Measurements from ENCODE around the gene PCDHA2.
"Not testable (repeated sequence)": the region's sequence is repeated elsewhere in the genome, so short reads cannot be mapped to it uniquely, and the experiment has no call there.

Gene PCDHA2

DNA sequence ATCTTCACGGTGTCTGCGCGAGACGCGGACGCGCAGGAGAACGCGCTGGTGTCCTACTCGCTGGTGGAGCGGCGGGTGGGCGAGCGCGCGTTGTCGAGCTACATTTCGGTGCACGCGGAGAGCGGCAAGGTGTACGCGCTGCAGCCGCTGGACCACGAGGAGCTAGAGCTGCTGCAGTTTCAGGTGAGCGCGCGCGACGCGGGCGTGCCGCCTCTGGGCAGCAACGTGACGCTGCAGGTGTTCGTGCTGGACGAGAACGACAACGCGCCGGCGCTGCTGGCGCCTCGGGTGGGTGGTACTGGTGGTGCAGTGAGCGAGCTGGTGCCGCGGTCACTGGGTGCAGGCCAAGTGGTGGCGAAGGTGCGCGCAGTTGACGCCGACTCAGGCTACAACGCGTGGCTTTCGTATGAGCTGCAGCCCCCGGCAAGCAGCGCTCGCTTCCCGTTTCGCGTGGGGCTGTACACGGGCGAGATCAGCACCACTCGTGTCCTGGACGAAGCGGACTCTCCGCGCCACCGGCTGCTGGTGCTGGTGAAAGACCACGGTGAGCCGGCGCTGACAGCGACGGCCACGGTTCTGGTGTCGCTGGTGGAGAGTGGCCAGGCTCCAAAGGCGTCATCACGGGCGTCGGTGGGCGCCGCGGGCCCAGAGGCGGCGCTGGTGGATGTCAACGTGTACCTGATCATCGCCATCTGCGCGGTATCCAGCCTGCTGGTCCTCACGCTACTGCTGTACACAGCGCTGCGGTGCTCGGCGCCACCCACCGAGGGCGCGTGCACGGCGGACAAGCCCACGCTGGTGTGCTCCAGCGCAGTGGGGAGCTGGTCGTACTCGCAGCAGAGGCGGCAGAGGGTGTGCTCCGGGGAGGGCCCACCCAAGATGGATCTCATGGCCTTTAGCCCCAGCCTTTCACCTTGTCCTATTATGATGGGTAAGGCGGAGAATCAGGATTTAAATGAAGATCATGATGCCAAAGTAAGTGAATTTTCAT is 35.2 kb downstream of the PCDHA2 start:
- Mint-ChIP-seq H3K27me3 (peaks cover 18% of the 10 kb centered on the region), H3K9me3 (peaks cover 28% of the 10 kb centered on the region)
- H3K4me3 Mint-ChIP-seq, H3K27ac Mint-ChIP-seq, H3K36me3 Mint-ChIP-seq, CTCF ChIA-PET, DNase-seq, H3K4me1 Mint-ChIP-seq: not testable (repeated sequence)

DNA sequence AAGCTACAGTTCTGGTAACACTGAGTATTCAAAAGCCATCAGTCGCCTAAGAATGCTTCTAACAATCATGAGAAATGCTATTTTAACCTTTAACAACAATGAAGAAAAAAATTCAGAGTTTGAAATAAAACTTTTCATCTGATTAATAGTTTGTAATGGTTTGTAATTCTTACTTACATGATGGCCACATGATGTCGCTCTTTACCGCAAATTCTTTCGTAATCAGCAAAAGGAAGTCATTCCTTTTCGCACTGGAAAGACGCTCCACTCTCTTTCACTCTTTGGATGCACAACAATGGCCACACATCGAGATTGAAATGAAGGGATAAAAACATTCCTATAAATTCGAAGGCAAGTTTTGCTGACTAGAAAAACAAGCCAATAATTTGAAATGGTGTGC is 39.3 kb downstream of the PCDHA2 start, which contains the start of gene PCDHA7:
Gene PCDHA7, plus strand, starts transcription at position 277 of the 400 bp plus-strand sequence. Its CDS starts 115 bp downstream, at position 392.
- Mint-ChIP-seq H3K27ac (peak within 1 kb of the TSS; percentile 24), H3K4me3 (no peak within 1 kb of the TSS), H3K4me1 (no peaks in the 10 kb centered on the region), H3K27me3 (peaks cover 14% of the 10 kb centered on the region), H3K9me3 (peaks cover 21% of the 10 kb centered on the region), H3K36me3 (no peaks in the 10 kb centered on the region)
- CTCF ChIA-PET: no interaction called here
- DNase-seq: no peak

DNA sequence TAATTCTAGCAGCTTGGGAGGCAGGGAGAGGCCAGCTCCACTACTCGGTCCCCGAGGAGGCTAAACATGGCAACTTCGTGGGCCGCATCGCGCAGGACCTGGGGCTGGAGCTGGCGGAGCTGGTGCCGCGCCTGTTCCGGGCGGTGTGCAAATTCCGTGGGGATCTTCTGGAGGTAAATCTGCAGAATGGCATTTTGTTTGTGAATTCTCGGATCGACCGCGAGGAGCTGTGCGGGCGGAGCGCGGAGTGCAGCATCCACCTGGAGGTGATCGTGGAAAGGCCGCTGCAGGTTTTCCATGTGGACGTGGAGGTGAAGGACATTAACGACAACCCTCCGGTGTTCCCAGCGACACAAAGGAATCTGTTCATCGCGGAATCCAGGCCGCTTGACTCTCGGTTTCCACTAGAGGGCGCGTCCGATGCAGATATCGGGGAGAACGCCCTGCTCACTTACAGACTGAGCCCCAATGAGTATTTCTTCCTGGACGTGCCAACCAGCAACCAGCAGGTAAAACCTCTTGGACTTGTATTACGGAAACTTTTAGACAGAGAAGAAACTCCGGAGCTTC is 39.9 kb downstream of the PCDHA2 start:
- DNase-seq, H3K4me1 Mint-ChIP-seq, H3K4me3 Mint-ChIP-seq, H3K36me3 Mint-ChIP-seq, CTCF ChIA-PET: not testable (repeated sequence)
- peaks cover 11% of the 10 kb centered on the region for H3K27me3 Mint-ChIP-seq
- peak overlapping the region; percentile 24 for H3K27ac Mint-ChIP-seq
- peaks cover 20% of the 10 kb centered on the region for H3K9me3 Mint-ChIP-seq

DNA sequence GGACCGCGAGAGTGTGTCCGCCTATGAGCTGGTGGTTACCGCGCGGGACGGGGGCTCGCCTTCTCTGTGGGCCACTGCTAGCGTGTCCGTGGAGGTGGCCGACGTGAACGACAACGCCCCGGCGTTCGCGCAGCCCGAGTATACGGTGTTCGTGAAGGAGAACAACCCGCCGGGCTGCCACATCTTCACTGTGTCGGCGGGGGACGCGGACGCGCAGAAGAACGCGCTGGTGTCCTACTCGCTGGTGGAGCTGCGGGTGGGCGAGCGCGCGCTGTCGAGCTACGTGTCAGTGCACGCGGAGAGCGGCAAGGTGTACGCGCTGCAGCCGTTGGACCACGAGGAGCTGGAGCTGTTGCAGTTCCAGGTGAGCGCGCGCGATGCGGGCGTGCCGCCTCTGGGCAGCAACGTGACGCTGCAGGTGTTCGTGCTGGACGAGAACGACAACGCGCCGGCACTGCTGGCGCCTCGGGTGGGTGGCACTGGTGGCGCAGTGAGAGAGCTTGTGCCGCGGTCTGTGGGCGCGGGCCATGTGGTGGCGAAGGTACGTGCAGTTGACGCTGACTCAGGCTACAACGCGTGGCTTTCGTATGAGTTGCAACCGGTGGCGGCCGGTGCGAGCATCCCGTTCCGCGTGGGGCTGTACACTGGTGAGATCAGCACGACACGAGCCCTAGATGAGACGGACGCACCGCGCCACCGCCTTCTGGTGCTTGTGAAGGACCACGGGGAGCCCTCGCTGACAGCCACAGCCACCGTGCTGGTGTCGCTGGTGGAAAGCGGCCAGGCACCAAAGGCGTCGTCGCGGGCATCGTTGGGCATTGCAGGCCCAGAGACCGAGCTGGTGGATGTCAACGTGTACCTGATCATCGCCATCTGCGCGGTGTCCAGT is 41.2 kb downstream of the PCDHA2 start:
- Mint-ChIP-seq H3K36me3 (no peaks in the 10 kb centered on the region), H3K4me1 (no peaks in the 10 kb centered on the region), H3K4me3 (no peak overlapping the region), H3K9me3 (peaks cover 26% of the 10 kb centered on the region), H3K27ac (peak overlapping the region; percentile 33), H3K27me3 (peaks cover 10% of the 10 kb centered on the region)
- CTCF ChIA-PET: no interaction called here
- DNase-seq: no peak

DNA sequence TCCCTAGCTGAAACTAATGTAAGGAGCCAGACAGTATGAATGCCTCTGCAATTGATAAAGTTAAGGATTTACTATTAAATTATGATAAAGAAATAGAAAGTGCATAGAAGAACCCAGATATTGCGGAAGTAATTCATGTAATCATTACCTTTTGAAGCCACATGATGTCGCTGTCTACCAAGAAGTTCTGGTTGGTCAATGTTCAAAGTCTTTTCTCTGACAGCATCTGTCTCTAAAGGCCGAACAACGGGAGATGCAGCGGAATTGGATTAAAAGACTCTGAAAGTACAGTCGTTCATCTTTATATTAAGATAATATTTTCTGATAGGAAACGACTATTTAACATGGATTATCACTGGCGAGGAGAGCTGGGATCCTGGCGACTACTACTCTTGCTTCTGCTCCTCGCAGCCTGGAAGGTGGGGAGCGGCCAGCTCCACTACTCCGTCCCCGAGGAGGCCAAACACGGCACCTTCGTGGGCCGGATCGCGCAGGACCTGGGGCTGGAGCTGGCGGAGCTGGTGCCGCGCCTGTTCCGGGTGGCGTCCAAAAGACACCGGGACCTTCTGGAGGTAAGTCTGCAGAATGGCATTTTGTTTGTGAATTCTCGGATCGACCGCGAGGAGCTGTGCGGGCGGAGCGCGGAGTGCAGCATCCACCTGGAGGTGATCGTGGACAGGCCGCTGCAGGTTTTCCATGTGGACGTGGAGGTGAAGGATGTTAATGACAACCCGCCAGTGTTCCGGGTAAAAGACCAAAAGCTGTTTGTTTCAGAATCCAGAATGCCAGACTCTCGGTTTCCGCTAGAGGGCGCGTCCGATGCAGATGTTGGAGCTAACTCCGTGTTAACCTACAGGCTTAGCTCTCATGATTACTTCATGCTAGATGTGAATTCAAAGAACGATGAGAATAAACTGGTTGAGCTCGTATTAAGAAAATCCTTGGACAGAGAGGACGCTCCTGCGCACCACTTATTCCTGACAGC is 46.6 kb downstream of the PCDHA2 start, which contains the start of gene PCDHA8:
Gene PCDHA8, plus strand, starts transcription at position 210 of the 985 bp plus-strand sequence. Its CDS starts 135 bp downstream, at position 345.
- no peaks in the 10 kb centered on the region for H3K4me1 Mint-ChIP-seq
- CTCF ChIA-PET: interaction anchor here (0.5 to 1.5 kb wide), 5 partner anchors 18 to 557 kb away, joined by 3 read pairs; no protein-coding TSS in a partner anchor

DNA sequence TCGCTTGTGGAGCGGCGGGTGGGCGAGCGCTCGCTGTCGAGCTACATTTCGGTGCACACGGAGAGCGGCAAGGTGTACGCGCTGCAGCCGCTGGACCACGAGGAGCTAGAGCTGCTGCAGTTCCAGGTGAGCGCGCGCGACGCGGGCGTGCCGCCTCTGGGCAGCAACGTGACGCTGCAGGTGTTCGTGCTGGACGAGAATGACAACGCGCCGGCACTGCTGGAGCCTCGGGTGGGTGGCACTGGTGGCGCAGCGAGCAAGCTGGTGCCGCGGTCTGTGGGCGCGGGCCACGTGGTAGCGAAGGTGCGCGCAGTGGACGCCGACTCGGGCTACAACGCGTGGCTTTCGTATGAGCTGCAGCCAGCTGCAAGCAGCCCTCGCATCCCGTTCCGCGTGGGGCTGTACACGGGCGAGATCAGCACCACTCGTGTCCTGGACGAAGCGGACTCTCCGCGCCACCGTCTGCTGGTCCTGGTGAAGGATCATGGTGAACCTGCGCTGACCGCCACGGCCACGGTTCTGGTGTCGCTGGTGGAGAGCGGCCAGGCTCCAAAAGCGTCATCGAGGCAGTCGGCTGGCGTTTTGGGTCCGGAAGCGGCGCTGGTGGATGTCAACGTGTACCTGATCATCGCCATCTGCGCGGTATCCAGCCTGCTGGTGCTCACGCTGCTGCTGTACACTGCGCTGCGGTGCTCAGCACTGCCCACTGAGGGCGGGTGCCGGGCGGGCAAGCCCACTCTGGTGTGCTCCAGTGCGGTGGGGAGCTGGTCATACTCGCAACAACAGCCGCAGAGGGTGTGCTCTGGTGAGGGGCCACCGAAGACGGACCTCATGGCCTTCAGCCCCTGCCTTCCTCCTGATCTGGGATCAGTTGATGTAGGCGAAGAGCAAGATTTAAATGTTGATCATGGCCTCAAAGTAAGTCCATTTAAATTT is 48.4 kb downstream of the PCDHA2 start:
- CTCF ChIA-PET: no interaction called here
- Mint-ChIP-seq H3K4me1 (no peaks in the 10 kb centered on the region), H3K27me3 (peaks cover 4% of the 10 kb centered on the region), H3K9me3 (peaks cover 27% of the 10 kb centered on the region), H3K4me3 (no peak overlapping the region), H3K27ac (no peak overlapping the region), H3K36me3 (no peaks in the 10 kb centered on the region)
- no peak for DNase-seq

More for the DNA sequence above, 46.6 kb downstream of the PCDHA2 start, which contains the start of gene PCDHA8:
- Mint-ChIP-seq H3K36me3 (no peaks in the 10 kb centered on the region), H3K9me3 (peaks cover 21% of the 10 kb centered on the region), H3K27me3 (peaks cover 4% of the 10 kb centered on the region), H3K4me3 (no peak within 1 kb of the TSS), H3K27ac (peak within 1 kb of the TSS; percentile 42)
- DNase-seq: no peak
